Effector CD4-positive, alpha-beta T cell (primary cell): Measurements from ENCODE around the gene STX1B.

ENCODE experiments used
- DNase-seq: peaks from one replicate; pipeline ENCODE4 v3.0.0-alpha.2; 2020

The STX1B gene

GRCh38 chr16:30992931-30993816 lies 17.3 kb downstream of the STX1B start:
- DNase-seq = no peak

- no peak for DNase-seq
Observed at GRCh38 chr16:30992276-30992780, 18.1 kb downstream of the STX1B start.

- no peak for DNase-seq
Observed at GRCh38 chr16:30991052-30991451, 19.4 kb downstream of the STX1B start.

- no peak for DNase-seq
Observed at GRCh38 chr16:30990105-30990504, 20.3 kb downstream of the STX1B start.

- no peak for DNase-seq
Observed at GRCh38 chr16:30989469-30990047, 20.9 kb downstream of the STX1B start.

GRCh38 chr16:30987581-30988190 lies 22.8 kb downstream of the STX1B start:
- DNase-seq = no peak

GRCh38 chr16:30986129-30986991 lies 24.1 kb downstream of the STX1B start:
- DNase-seq = no peak

GRCh38 chr16:30985401-30986128 lies 24.9 kb downstream of the STX1B start:
- no peak for DNase-seq

- peak; percentile 77 for DNase-seq
Observed at GRCh38 chr16:30984669-30985400, 25.6 kb downstream of the STX1B start, which contains the start of gene HSD3B7. Gene HSD3B7, plus strand, starts transcription at chr16:30985207. Its CDS starts 452 bp downstream, at chr16:30985659.

- DNase-seq = no peak
Observed at GRCh38 chr16:30983898-30984610, 26.4 kb downstream of the STX1B start.

- DNase-seq = no peak
Observed at GRCh38 chr16:30983289-30983889, 27.0 kb downstream of the STX1B start.

- no peak for DNase-seq
Observed at GRCh38 chr16:30982548-30983288, 27.7 kb downstream of the STX1B start.

- no peak for DNase-seq
Observed at GRCh38 chr16:30980959-30981358, 29.5 kb downstream of the STX1B start.

GRCh38 chr16:30980434-30980833 lies 30.0 kb downstream of the STX1B start:
- DNase-seq = no peak

- no peak for DNase-seq
Observed at GRCh38 chr16:30980023-30980371, 30.4 kb downstream of the STX1B start.

- no peak for DNase-seq
Observed at GRCh38 chr16:30979170-30980022, 31.0 kb downstream of the STX1B start.

GRCh38 chr16:30977502-30977901 lies 32.9 kb downstream of the STX1B start:
- no peak for DNase-seq

- no peak for DNase-seq
Observed at GRCh38 chr16:30976486-30976885, 34.0 kb downstream of the STX1B start.
